SK-N-SH (cell line): ENCODE measurements around the gene CLEC5A. TPM values are rescaled to one million over a fixed set of nuclear protein-coding genes. Genes with fewer than 3 reads are reported as not detected.

ENCODE experiments used
- CTCF ChIA-PET: fragments of 300-600, 350-600 bp; formaldehyde crosslinking; extraction: SDS; loops from one replicate; lab custom pipeline; 2021; lab: Yijun Ruan, JAX
- POLR2A ChIA-PET: fragments of 350-600 bp; sonication (Branson Sonifier 250); formaldehyde crosslinking; extraction: SDS; loops from one replicate; lab custom pipeline; 2020; ENCODE audit warnings: antibody characterized with exemption, inconsistent platforms; lab: Yijun Ruan, JAX
- DNase-seq: peaks from one replicate; pipeline ENCODE4 v3.0.0; 2012
- H2AFZ ChIP-seq: fragments of 200-600 bp; sonication (generic); 2 replicates; pipeline ENCODE4 v1.8.1; 2016; ENCODE audit warnings: antibody characterized with exemption, mild to moderate bottlenecking, low read depth
- H3F3A ChIP-seq: fragments of 200-600 bp; sonication (generic); replicated peaks from 2 replicates; pipeline ENCODE3; 2016; ENCODE audit warnings: antibody characterized with exemption, mild to moderate bottlenecking; ENCODE audit not compliant: insufficient read depth
- H3K27ac ChIP-seq, 2 experiments: fragments of 200-500 bp in 1 of 2; fragments of 200-600 bp in 1 of 2; sonication (Bioruptor generic) in 1 of 2; sonication (generic), shearing (Covaris generic) in 1 of 2; 2 replicates each; pipeline versions ENCODE4 v1.5.1 to v1.6.1; 2014 to 2016; ENCODE audit warnings: low read depth in 2 of 2, inconsistent platforms in 1 of 2, low read length in 1 of 2, mild to moderate bottlenecking in 1 of 2, mixed read lengths in 1 of 2
- H3K27me3 ChIP-seq: fragments of 200-600 bp; sonication (generic), shearing (Covaris generic); 2 replicates; pipeline ENCODE4 v1.6.1; 2016; ENCODE audit warnings: mixed run types; ENCODE audit not compliant: insufficient read depth
- H3K36me3 ChIP-seq, 2 experiments: fragments of 200-500 bp in 1 of 2; fragments of 200-600 bp in 1 of 2; sonication (Bioruptor generic) in 1 of 2; sonication (generic) in 1 of 2; replicated peaks in 1 of 2; 2 replicates each; pipeline versions ENCODE3 to v1.5.1; 2014 to 2016; ENCODE audit warnings: low read length in 1 of 2, mild to moderate bottlenecking in 1 of 2; ENCODE audit not compliant: insufficient read depth in 2 of 2, control insufficient read depth in 1 of 2
- H3K4me1 ChIP-seq, 2 experiments: fragments of 200-500 bp in 1 of 2; fragments of 200-600 bp in 1 of 2; sonication (Bioruptor generic) in 1 of 2; sonication (generic), shearing (Covaris generic) in 1 of 2; 2 replicates each; pipeline versions ENCODE4 v1.5.1 to v1.6.1; 2014 to 2016; ENCODE audit warnings: low read depth in 1 of 2, low read length in 1 of 2, mixed run types in 1 of 2; ENCODE audit not compliant: insufficient read depth in 2 of 2, control insufficient read depth in 1 of 2
- H3K4me2 ChIP-seq: fragments of 200-600 bp; sonication (generic), shearing (Covaris generic); 2 replicates; pipeline ENCODE4 v1.6.1; 2017; ENCODE audit warnings: mixed run types
- H3K4me3 ChIP-seq, 2 experiments: fragments of 200-500 bp in 1 of 2; fragments of 200-600 bp in 1 of 2; sonication (Bioruptor generic) in 1 of 2; sonication (generic), shearing (Covaris generic) in 1 of 2; 2 replicates each; pipeline versions ENCODE4 v1.5.1 to v1.8.1; 2014 to 2016; ENCODE audit warnings: low read depth in 2 of 2, inconsistent platforms in 1 of 2, low read length in 1 of 2, mild to moderate bottlenecking in 1 of 2, mixed read lengths in 1 of 2, moderate library complexity in 1 of 2
- H3K79me2 ChIP-seq: fragments of 200-600 bp; sonication (generic); 2 replicates; pipeline ENCODE4 v1.8.1; 2017; ENCODE audit warnings: mild to moderate bottlenecking; ENCODE audit not compliant: insufficient read depth
- H3K9ac ChIP-seq: fragments of 200-600 bp; sonication (generic); 2 replicates; pipeline ENCODE4 v1.6.1; 2017; ENCODE audit warnings: mixed run types
- H3K9me2 ChIP-seq: fragments of 200-600 bp; sonication (generic); 2 replicates; pipeline ENCODE4 v1.6.1; 2017; ENCODE audit warnings: mixed run types
- H3K9me3 ChIP-seq: fragments of 200-600 bp; sonication (generic); 2 replicates; pipeline ENCODE4 v1.6.1; 2017; ENCODE audit warnings: mixed run types, mild to moderate bottlenecking, moderate library complexity
- H4K20me1 ChIP-seq: fragments of 200-600 bp; sonication (generic); 2 replicates; pipeline ENCODE4 v1.6.1; 2017; ENCODE audit warnings: mild to moderate bottlenecking, mixed run types; ENCODE audit not compliant: insufficient read depth
- CTCF ChIP-seq: fragments of 200-600 bp; sonication (generic); IDR thresholded peaks from 2 replicates; pipeline ENCODE4 v1.6.1; 2017; ENCODE audit warnings: antibody characterized with exemption, mild to moderate bottlenecking, moderate library complexity
- EZH2phosphoT487 ChIP-seq: fragments of 200-600 bp; sonication (generic); IDR thresholded peaks from 2 replicates; pipeline ENCODE4 v1.6.1; 2017; ENCODE audit warnings: low read depth, mixed run types, mild to moderate bottlenecking, antibody characterized with exemption, moderate library complexity, borderline replicate concordance
- FOXJ3 ChIP-seq: sonication (generic); formaldehyde crosslinking; IDR thresholded peaks from 2 replicates; pipeline ENCODE4 v1.5.1; 2020; ENCODE audit warnings: mild to moderate bottlenecking, missing genetic modification reagents
- GABPA ChIP-seq: IDR thresholded peaks from 2 replicates; pipeline ENCODE4 v1.4.0; 2012; ENCODE audit warnings: low read depth, mild to moderate bottlenecking
- JUND ChIP-seq: IDR thresholded peaks from 2 replicates; pipeline ENCODE4 v1.4.0; 2012
- MEF2A ChIP-seq: IDR thresholded peaks from 2 replicates; pipeline ENCODE4 v1.4.0; 2012; ENCODE audit warnings: low read depth, borderline replicate concordance
- MXI1 ChIP-seq: IDR thresholded peaks from 2 replicates; pipeline ENCODE4 v1.6.1; 2012; ENCODE audit warnings: mild to moderate bottlenecking, low read depth, low read length, improper control_type of control experiment
- NFIC ChIP-seq: IDR thresholded peaks from 2 replicates; pipeline ENCODE4 v1.4.0; 2012; ENCODE audit warnings: borderline replicate concordance
- NRF1 ChIP-seq: IDR thresholded peaks from 2 replicates; pipeline ENCODE4 v1.6.1; 2012; ENCODE audit warnings: low read depth, mild to moderate bottlenecking, low read length
- PBX3 ChIP-seq: IDR thresholded peaks from 2 replicates; pipeline ENCODE4; 2012
- RAD21 ChIP-seq: IDR thresholded peaks from 2 replicates; pipeline ENCODE4 v1.6.1; 2012; ENCODE audit warnings: mild to moderate bottlenecking, low read length
- RCOR1 ChIP-seq: fragments of 150-350 bp; IDR thresholded peaks from 2 replicates; pipeline ENCODE4 v1.6.1; 2017; ENCODE audit warnings: antibody characterized with exemption, low read length
- REST ChIP-seq: IDR thresholded peaks from 2 replicates; pipeline ENCODE4 v1.6.1; 2012; ENCODE audit warnings: mild to moderate bottlenecking, low read depth, low read length, moderate library complexity
- RXRA ChIP-seq: IDR thresholded peaks from 2 replicates; pipeline ENCODE4 v1.4.0; 2012; ENCODE audit warnings: low read depth, mild to moderate bottlenecking, borderline replicate concordance
- SIN3A ChIP-seq: IDR thresholded peaks from 2 replicates; pipeline ENCODE4 v1.6.1; 2012; ENCODE audit warnings: low read depth, mild to moderate bottlenecking, low read length, moderate library complexity, borderline replicate concordance
- SMC3 ChIP-seq: IDR thresholded peaks from 2 replicates; pipeline ENCODE4 v1.6.1; 2012; ENCODE audit warnings: low read depth, low read length, improper control_type of control experiment
- YY1 ChIP-seq: IDR thresholded peaks from 2 replicates; pipeline ENCODE4 v1.4.0; 2012; ENCODE audit warnings: low read depth, mild to moderate bottlenecking
- ZBTB33 ChIP-seq: IDR thresholded peaks from 2 replicates; pipeline ENCODE4 v1.4.0; 2012; ENCODE audit warnings: low read depth, borderline replicate concordance
- WGBS: methylation state at CpG from one replicate; pipeline ENCODE4 v1.1.6; 2017; ENCODE audit warnings: low lambda C conversion rate; 5-methylcytosine and 5-hydroxymethylcytosine counted together
- polyA plus RNA-seq, 3 experiments: library from polyadenylated mRNA; depleted of rRNA; stranded (reverse); fragments of >200 nt; gene quantifications; 2 replicates each; pipeline ENCODE4 v1.2.3, GENCODE V29; 2012

Gene CLEC5A
- polyA plus RNA-seq, 1 of the 3 experiments (the other 2 are of a cell fraction) = not detected

- no peak for TF ChIP-seq RXRA
- TF ChIP-seq CTCF = no peak
- no peak for TF ChIP-seq REST
- TF ChIP-seq MXI1 = no peak
- no peak for TF ChIP-seq NRF1
- TF ChIP-seq MEF2A = no peak
- TF ChIP-seq NFIC = no peak
- TF ChIP-seq ZBTB33 = no peak
- no peak for TF ChIP-seq PBX3
- TF ChIP-seq SIN3A = no peak
- no peak for TF ChIP-seq EZH2phosphoT487
- no peak for TF ChIP-seq RCOR1
- no peak for TF ChIP-seq GABPA
- no peak for TF ChIP-seq YY1
- TF ChIP-seq JUND = no peak
- TF ChIP-seq FOXJ3 (CRISPR knock-in tag) = no peak
- TF ChIP-seq RAD21 = no peak
- no peak for TF ChIP-seq SMC3
- CTCF ChIA-PET = no interaction called here
- 0% methylated on average over 2 of the region's 2 CpGs for whole genome bisulfite sequencing
These were observed 2.7 kb upstream of the CLEC5A start for GRCh38 chr7:141949451-141949850.

More at GRCh38 chr7:141949451-141949850, 2.7 kb upstream of the CLEC5A start:
- H2AFZ ChIP-seq = no peak overlapping the region
- H3K4me1 ChIP-seq = no peaks in the 10 kb centered on the region
- no peak overlapping the region for H3K4me2 ChIP-seq
- DNase-seq = no peak
- no peaks in the 10 kb centered on the region; the same call in 1 of the 2 replicates for H3K27me3 ChIP-seq
- H3K27ac ChIP-seq = no peak overlapping the region
- H3K9ac ChIP-seq = no peak overlapping the region
- POLR2A ChIA-PET = no interaction called here
- H3K9me3 ChIP-seq = no peaks in the 10 kb centered on the region
- no peaks in the 10 kb centered on the region for H3K36me3 ChIP-seq
- no peaks in the 10 kb centered on the region for H3F3A ChIP-seq
- no peaks in the 10 kb centered on the region for H4K20me1 ChIP-seq
- no peak overlapping the region for H3K4me3 ChIP-seq
- no peaks in the 10 kb centered on the region for H3K79me2 ChIP-seq
- no peaks in the 10 kb centered on the region for H3K9me2 ChIP-seq
